ENCODE data around the gene GHR.

DNA sequence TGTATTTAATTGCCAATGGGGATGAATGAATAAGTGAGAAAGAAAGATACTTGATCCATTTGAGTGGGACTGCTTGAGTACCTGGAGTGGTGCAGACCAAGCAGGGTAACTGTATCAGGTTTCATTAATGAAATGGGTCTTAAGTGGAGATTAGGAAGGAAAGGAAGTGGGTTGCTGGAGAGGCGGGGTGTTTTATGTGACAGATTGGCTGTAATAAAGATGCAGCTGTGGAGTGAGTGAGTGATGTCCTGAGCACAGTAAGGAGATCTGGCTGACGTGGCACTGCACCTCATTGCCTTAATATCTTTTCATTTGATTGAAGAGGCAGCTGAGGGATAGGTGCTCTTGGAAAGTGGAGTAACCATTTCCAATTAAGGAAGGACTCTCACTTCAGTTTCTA lies 172.4 kb downstream of the GHR start:
- TF ChIP-seq, protein P1, sequence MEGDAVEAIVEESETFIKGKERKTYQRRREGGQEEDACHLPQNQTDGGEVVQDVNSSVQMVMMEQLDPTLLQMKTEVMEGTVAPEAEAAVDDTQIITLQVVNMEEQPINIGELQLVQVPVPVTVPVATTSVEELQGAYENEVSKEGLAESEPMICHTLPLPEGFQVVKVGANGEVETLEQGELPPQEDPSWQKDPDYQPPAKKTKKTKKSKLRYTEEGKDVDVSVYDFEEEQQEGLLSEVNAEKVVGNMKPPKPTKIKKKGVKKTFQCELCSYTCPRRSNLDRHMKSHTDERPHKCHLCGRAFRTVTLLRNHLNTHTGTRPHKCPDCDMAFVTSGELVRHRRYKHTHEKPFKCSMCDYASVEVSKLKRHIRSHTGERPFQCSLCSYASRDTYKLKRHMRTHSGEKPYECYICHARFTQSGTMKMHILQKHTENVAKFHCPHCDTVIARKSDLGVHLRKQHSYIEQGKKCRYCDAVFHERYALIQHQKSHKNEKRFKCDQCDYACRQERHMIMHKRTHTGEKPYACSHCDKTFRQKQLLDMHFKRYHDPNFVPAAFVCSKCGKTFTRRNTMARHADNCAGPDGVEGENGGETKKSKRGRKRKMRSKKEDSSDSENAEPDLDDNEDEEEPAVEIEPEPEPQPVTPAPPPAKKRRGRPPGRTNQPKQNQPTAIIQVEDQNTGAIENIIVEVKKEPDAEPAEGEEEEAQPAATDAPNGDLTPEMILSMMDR (IDR thresholded peaks at IDR 0.05; ENCODE audit: low read depth, low read length) = no peak
- TF ChIP-seq POLR2A (IDR thresholded peaks at IDR 0.05; ENCODE audit: extremely low read depth, insufficient read length) = no peak

Data from NB4 (cell line).